Gastrocnemius medialis (tissue), 4 donors: ENCODE measurements around the gene AFF3. TPM values are rescaled to one million over a fixed set of nuclear protein-coding genes. Genes with fewer than 3 reads are reported as not detected.

Source experiments
- ATAC-seq, 2 donors: fragments of 150-250 bp; one replicate each; pipeline ENCODE4 v1.9.1; 2016
- DNase-seq, 2 donors: peaks; one replicate each; pipeline ENCODE4 v3.0.0-alpha.2; 2019
- H3K27ac ChIP-seq, 4 donors: fragments of 200-600 bp; sonication (generic); 1 replicate in 1 of 4; 2 replicates in 3 of 4; pipeline ENCODE4 v1.5.1; 2016 to 2018; ENCODE audit warnings: mild to moderate bottlenecking in 2 of 4, moderate library complexity in 1 of 4
- H3K27me3 ChIP-seq, 3 donors: fragments of 200-600 bp; sonication (generic) in 2 of 3; 1 replicate in 1 of 3; 2 replicates in 2 of 3; pipeline versions ENCODE4 v1.5.1 to v1.6.0; 2016 to 2019; ENCODE audit warnings: mild to moderate bottlenecking in 1 of 3, moderate library complexity in 1 of 3
- H3K36me3 ChIP-seq, 2 donors: fragments of 200-600 bp; sonication (generic) in 1 of 2; one replicate each; pipeline ENCODE4 v1.5.1; 2017 to 2018
- H3K4me1 ChIP-seq, 2 donors: fragments of 200-600 bp; sonication (generic) in 1 of 2; one replicate each; pipeline ENCODE4 v1.5.1; 2016 to 2017; ENCODE audit warnings: mild to moderate bottlenecking in 2 of 2
- H3K4me3 ChIP-seq, 4 donors: fragments of 200-600 bp; sonication (generic) in 3 of 4; 1 replicate in 1 of 4; 2 replicates in 3 of 4; pipeline ENCODE4 v1.5.1; 2016 to 2019; ENCODE audit warnings: mild to moderate bottlenecking in 2 of 4
- H3K9me3 ChIP-seq, 3 donors: fragments of 200-600 bp; sonication (generic) in 2 of 3; 1 replicate in 1 of 3; 2 replicates in 2 of 3; pipeline ENCODE4 v1.5.1; 2016 to 2019
- CTCF ChIP-seq, 5 experiments: fragments of 450-650 bp in 3 of 5; fragments of 200-600 bp in 2 of 5; sonication (generic) in 2 of 5; IDR thresholded peaks in 4 of 5; conservative IDR thresholded peaks in 1 of 5; 1 replicate in 4 of 5; 2 replicates in 1 of 5; pipeline ENCODE4 v1.5.1; 2016 to 2019; ENCODE audit warnings: antibody characterized with exemption in 5 of 5, mild to moderate bottlenecking in 3 of 5, moderate library complexity in 3 of 5
- POLR2A ChIP-seq, 2 donors: fragments of 450-650 bp; IDR thresholded peaks; one replicate each; pipeline ENCODE4 v1.6.1; 2017; ENCODE audit warnings: antibody characterized with exemption in 2 of 2, mild to moderate bottlenecking in 2 of 2, moderate library complexity in 2 of 2
- in situ Hi-C, 4 donors: fragments of 200-750 bp; cut with MboI; loops; one replicate each; pipeline versions ENCODE4 v1.15.0 to v1.8.0; 2017; ENCODE audit warnings: low sequenced_read_pairs in 4 of 4
- intact Hi-C: fragments of 100-400 bp; cut with DNase I; formaldehyde crosslinking; loops from one replicate; pipeline ENCODE4 v1.15.1; 2023; ENCODE audit warnings: low total_unique reads
- total RNA-seq, 4 donors: library from RNA; depleted of rRNA; stranded (reverse); fragments of >200 nt; gene quantifications; one replicate each; pipeline versions ENCODE4 v1.1.0 to v1.2.3, GENCODE V29; 2016

AFF3 gene
- total RNA-seq, 4 donors from 2014 or later = 0.22 to 0.55 (median 0.47) TPM

GRCh38 chr2:100029460-100029859 lies 112.9 kb downstream of the AFF3 start:
- intact Hi-C loops (no loop called here), in situ Hi-C loops (no loop called here)
- no peak for DNase-seq

GRCh38 chr2:100021791-100022340 lies 120.5 kb downstream of the AFF3 start:
- TF ChIP-seq CTCF (IDR thresholded peaks at IDR 0.05 in 4 of 5, conservative IDR thresholded peaks at IDR 0.05 in 1 of 5) (no peak), POLR2A (IDR thresholded peaks at IDR 0.05) (no peak)
- intact Hi-C loops = no loop called here

More at GRCh38 chr2:100029460-100029859, 112.9 kb downstream of the AFF3 start:
- TF ChIP-seq CTCF (IDR thresholded peaks at IDR 0.05 in 4 of 5, conservative IDR thresholded peaks at IDR 0.05 in 1 of 5) (no peak), POLR2A (IDR thresholded peaks at IDR 0.05) (no peak)
- no peak for ATAC-seq
- Histone ChIP-seq H3K4me1 (no peaks in the 10 kb centered on the region), H3K27me3 (no peaks in the 10 kb centered on the region), H3K4me3 (no peak overlapping the region), H3K27ac (no peak overlapping the region), H3K9me3 (no peaks in the 10 kb centered on the region), H3K36me3 (no peaks in the 10 kb centered on the region)

GRCh38 chr2:100019499-100019898 lies 122.9 kb downstream of the AFF3 start:
- Histone ChIP-seq H3K4me1 (no peaks in the 10 kb centered on the region), H3K27me3 (no peaks in the 10 kb centered on the region), H3K4me3 (no peak overlapping the region), H3K36me3 (no peaks in the 10 kb centered on the region), H3K27ac (no peak overlapping the region), H3K9me3 (no peaks in the 10 kb centered on the region)
- in situ Hi-C loops = no loop called here
- DNase-seq (no peak), ATAC-seq (no peak)
- intact Hi-C loops = no loop called here
- no peak for TF ChIP-seq POLR2A (IDR thresholded peaks at IDR 0.05)
- TF ChIP-seq CTCF (IDR thresholded peaks at IDR 0.05 in 4 of 5, conservative IDR thresholded peaks at IDR 0.05 in 1 of 5) = no peak

More at GRCh38 chr2:100021791-100022340, 120.5 kb downstream of the AFF3 start:
- Histone ChIP-seq H3K27ac (no peak overlapping the region), H3K27me3 (no peaks in the 10 kb centered on the region), H3K4me3 (no peak overlapping the region), H3K4me1 (no peaks in the 10 kb centered on the region), H3K9me3 (no peaks in the 10 kb centered on the region), H3K36me3 (no peaks in the 10 kb centered on the region)
- in situ Hi-C loops = no loop called here
- ATAC-seq (no peak), DNase-seq (no peak)

GRCh38 chr2:100018341-100019193 lies 123.8 kb downstream of the AFF3 start:
- intact Hi-C loops (no loop called here), in situ Hi-C loops (no loop called here)
- TF ChIP-seq CTCF (IDR thresholded peaks at IDR 0.05 in 4 of 5, conservative IDR thresholded peaks at IDR 0.05 in 1 of 5) (no peak), POLR2A (IDR thresholded peaks at IDR 0.05) (no peak)
- Histone ChIP-seq H3K36me3 (no peaks in the 10 kb centered on the region), H3K27ac (no peak overlapping the region), H3K4me1 (no peaks in the 10 kb centered on the region), H3K9me3 (no peaks in the 10 kb centered on the region), H3K27me3 (no peaks in the 10 kb centered on the region), H3K4me3 (no peak overlapping the region)
- DNase-seq (no peak), ATAC-seq (no peak)
